22Rv1 (cell line): ENCODE data around the gene LETM1.

Experiments
- H3K27ac ChIP-seq: fragments of 450-650 bp; 2 replicates; pipeline ENCODE4 v1.5.1; 2017
- CTCF ChIP-seq: fragments of 450-650 bp; IDR thresholded peaks from 2 replicates; pipeline ENCODE4 v1.5.1; 2017; ENCODE audit warnings: mild to moderate bottlenecking
- ZFX ChIP-seq: fragments of 450-650 bp; IDR thresholded peaks from 2 replicates; pipeline ENCODE4 v1.6.1; 2017; ENCODE audit warnings: antibody characterized with exemption, borderline replicate concordance

Gene LETM1

GRCh38 chr4:1830234-1830633, 25.7 kb downstream of the LETM1 start:
- TF ChIP-seq ZFX = no peak
- no peak for TF ChIP-seq CTCF
- peak overlapping the region; percentile 17; the same call in 1 of the 2 replicates for H3K27ac ChIP-seq

GRCh38 chr4:1826531-1827350, 29.2 kb downstream of the LETM1 start:
- no peak overlapping the region for H3K27ac ChIP-seq
- no peak for TF ChIP-seq CTCF
- TF ChIP-seq ZFX = no peak

- H3K27ac ChIP-seq = no peak overlapping the region
- no peak for TF ChIP-seq CTCF
- no peak for TF ChIP-seq ZFX
These were observed 30.6 kb downstream of the LETM1 start for GRCh38 chr4:1825326-1825725.

GRCh38 chr4:1824746-1825145, 31.2 kb downstream of the LETM1 start:
- TF ChIP-seq CTCF = no peak
- TF ChIP-seq ZFX = no peak
- no peak overlapping the region for H3K27ac ChIP-seq

- H3K27ac ChIP-seq = no peak overlapping the region
- TF ChIP-seq ZFX (no peak), CTCF (no peak)
These were observed 32.4 kb downstream of the LETM1 start for GRCh38 chr4:1823545-1823932.

GRCh38 chr4:1822568-1823544, 33.1 kb downstream of the LETM1 start:
- TF ChIP-seq ZFX = no peak
- TF ChIP-seq CTCF = no peak
- no peak overlapping the region for H3K27ac ChIP-seq
